Activated CD8-positive, alpha-beta T cell treated with anti-CD3 and anti-CD28 coated beads for 36 hours (primary cell): ENCODE data around the gene SAP25. TPM values are rescaled to one million over a fixed set of nuclear protein-coding genes. Genes with fewer than 3 reads are reported as not detected.
A peak's percentile ranks its signal among the peaks of the same experiment; 100 is the strongest.

Experiments
- ATAC-seq: fragments of 200-7000 bp; cut with Tn5 transposase; one replicate; pipeline ENCODE4 v1.10.0; 2021; ENCODE audit warnings: mild to moderate bottlenecking, moderate library complexity
- CTCF ChIA-PET: fragments of 350-600 bp; sonication (Branson Sonifier 250); formaldehyde crosslinking; loops from one replicate; lab custom pipeline; 2021; ENCODE audit warnings: antibody characterized with exemption; lab: Charles Lee
- POLR2A ChIA-PET: fragments of 350-600 bp; sonication (Branson Sonifier 250); formaldehyde crosslinking; loops from one replicate; lab custom pipeline; 2021; ENCODE audit warnings: antibody characterized with exemption; lab: Charles Lee
- DNase-seq: peaks from one replicate; pipeline ENCODE4 v3.0.0-alpha.2; 2020
- H3K27ac Mint-ChIP-seq: one replicate; pipeline ENCODE4 v1.8.0; 2021; ENCODE audit warnings: mild to moderate bottlenecking, mixed read lengths
- H3K27me3 Mint-ChIP-seq: one replicate; pipeline ENCODE4 v1.8.0; 2021; ENCODE audit warnings: mixed read lengths
- H3K36me3 Mint-ChIP-seq: one replicate; pipeline ENCODE4 v1.8.0; 2021; ENCODE audit warnings: low read depth, mixed read lengths
- H3K4me1 Mint-ChIP-seq: one replicate; pipeline ENCODE4 v1.8.0; 2021; ENCODE audit warnings: low read depth, mixed read lengths
- H3K4me3 Mint-ChIP-seq: one replicate; pipeline ENCODE4 v1.8.0; 2021; ENCODE audit warnings: mild to moderate bottlenecking, moderate library complexity, mixed read lengths
- H3K9me3 Mint-ChIP-seq: one replicate; pipeline ENCODE4 v1.8.0; 2021; ENCODE audit warnings: mixed read lengths
- intact Hi-C: fragments of 100-400 bp; cut with micrococcal nuclease; formaldehyde crosslinking; loops from one replicate; pipeline ENCODE4 v1.10.0; 2022
- total RNA-seq, 2 experiments: library from RNA; stranded (reverse); gene quantifications; one replicate each; pipeline ENCODE4 v1.2.3, GENCODE V29; 2021
- TF ChIP-seq, protein P1 (sequence below): fragments of 200-600 bp; IDR thresholded peaks from one replicate; pipeline ENCODE4 v1.8.0; 2022; ENCODE audit warnings: antibody characterized with exemption, mild to moderate bottlenecking

The SAP25 gene
- total RNA-seq, 2 experiments from 2014 or later, result 9.9 to 12.8 TPM

DNA sequence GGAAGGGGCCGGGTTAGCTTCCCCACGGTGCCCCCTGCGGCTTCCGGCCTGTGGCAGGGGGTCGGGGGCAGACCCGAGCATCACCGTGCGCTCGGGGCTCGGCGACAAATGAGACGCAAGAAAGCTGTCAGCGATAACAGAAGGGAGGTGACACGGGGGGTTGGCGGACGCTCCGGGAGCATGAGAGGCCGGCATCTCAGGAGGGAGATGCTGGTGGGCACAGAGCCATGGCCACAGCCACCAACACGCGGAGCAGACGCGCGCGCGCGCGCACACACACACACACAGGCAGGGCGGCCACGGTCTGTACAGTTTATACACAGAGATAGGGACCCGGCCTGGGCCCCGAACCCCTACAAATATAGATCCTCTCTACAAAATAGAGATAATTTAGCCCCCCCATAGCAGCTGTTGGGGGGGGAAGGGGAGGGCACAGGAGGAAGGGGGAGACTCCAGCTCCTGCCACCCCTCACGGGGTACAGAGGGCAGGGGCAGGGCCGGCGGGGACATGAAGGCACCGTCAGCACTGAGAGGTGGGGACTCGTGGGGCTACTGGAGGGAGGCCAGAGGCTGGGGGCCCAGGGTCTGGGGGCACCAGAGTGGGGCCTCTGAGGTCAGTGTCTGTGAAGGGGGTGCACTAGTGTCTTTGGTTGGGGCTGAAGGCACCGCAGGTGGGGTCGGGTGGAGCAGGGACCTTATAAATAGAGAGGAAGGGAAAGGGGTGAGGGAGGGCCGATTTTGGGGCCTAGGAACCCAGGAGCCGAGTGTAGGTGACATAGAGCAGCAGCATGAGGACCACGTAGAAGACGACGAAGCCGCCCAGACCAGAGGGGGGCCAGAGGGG lies 884 bp upstream of the SAP25 start:
- TF ChIP-seq, protein P1, sequence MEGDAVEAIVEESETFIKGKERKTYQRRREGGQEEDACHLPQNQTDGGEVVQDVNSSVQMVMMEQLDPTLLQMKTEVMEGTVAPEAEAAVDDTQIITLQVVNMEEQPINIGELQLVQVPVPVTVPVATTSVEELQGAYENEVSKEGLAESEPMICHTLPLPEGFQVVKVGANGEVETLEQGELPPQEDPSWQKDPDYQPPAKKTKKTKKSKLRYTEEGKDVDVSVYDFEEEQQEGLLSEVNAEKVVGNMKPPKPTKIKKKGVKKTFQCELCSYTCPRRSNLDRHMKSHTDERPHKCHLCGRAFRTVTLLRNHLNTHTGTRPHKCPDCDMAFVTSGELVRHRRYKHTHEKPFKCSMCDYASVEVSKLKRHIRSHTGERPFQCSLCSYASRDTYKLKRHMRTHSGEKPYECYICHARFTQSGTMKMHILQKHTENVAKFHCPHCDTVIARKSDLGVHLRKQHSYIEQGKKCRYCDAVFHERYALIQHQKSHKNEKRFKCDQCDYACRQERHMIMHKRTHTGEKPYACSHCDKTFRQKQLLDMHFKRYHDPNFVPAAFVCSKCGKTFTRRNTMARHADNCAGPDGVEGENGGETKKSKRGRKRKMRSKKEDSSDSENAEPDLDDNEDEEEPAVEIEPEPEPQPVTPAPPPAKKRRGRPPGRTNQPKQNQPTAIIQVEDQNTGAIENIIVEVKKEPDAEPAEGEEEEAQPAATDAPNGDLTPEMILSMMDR, result no peak
- ChIA-PET CTCF (no interaction called here), POLR2A (no interaction called here)
- ATAC-seq (no peak), DNase-seq (no peak)
- H3K36me3 Mint-ChIP-seq, result peaks cover 10% of the 10 kb centered on the region
- no peaks in the 10 kb centered on the region for H3K27me3 Mint-ChIP-seq
- no peak overlapping the region for H3K4me3 Mint-ChIP-seq
- H3K27ac Mint-ChIP-seq, result no peak overlapping the region
- intact Hi-C loops, result no loop called here
- H3K4me1 Mint-ChIP-seq, result peaks cover 21% of the 10 kb centered on the region
- H3K9me3 Mint-ChIP-seq, result no peaks in the 10 kb centered on the region

DNA sequence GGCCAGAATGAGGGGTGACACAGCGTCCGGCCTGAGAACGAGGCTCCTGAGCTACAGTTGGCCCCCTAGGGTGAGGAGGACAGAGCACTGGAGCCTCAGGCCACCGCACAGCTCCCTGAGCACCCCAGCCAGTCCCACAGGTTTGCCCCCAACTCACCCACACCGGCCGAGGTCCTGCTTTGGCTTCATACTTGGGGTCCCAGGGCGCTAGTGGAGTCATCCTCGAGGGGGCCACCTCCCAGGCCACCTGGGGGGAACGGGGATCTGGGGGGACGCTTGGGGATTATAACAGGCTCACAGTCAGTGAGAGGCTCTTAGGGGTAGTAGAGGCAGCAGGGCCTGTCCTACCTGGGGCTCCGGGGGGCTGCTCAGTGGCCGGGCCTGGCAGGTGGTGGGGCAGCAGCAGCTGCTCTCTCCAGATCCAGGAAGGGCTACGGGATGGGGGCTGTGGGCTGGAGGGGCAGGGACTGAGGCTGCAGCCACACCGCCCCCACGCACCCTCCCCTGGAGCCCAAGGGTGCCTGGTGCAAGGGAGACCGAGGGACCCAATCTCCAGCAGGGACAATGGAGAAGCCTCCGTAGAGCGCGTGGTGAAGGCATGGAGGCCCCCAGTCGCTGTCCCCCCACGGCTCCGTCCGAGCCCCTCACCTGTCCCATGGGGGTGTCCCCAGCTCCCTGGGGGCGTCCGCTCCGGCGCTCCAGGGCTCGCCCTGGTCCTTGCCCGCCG lies 588 bp downstream of the SAP25 start:
- Mint-ChIP-seq H3K4me1 (peaks cover 33% of the 10 kb centered on the region), H3K9me3 (no peaks in the 10 kb centered on the region), H3K4me3 (no peak overlapping the region), H3K36me3 (peaks cover 7% of the 10 kb centered on the region), H3K27me3 (no peaks in the 10 kb centered on the region), H3K27ac (no peak overlapping the region)
- ATAC-seq (no peak), DNase-seq (no peak)
- intact Hi-C loops, result no loop called here
- POLR2A ChIA-PET, result interaction anchor here (0.9 to 1.4 kb wide), 3 partner anchors 9 to 22 kb away, joined by 3 to 16 read pairs (median 3); partner anchors contain the start of genes FBXO24 and LRCH4
- TF ChIP-seq, protein P1, result no peak
- CTCF ChIA-PET, result no interaction called here

DNA sequence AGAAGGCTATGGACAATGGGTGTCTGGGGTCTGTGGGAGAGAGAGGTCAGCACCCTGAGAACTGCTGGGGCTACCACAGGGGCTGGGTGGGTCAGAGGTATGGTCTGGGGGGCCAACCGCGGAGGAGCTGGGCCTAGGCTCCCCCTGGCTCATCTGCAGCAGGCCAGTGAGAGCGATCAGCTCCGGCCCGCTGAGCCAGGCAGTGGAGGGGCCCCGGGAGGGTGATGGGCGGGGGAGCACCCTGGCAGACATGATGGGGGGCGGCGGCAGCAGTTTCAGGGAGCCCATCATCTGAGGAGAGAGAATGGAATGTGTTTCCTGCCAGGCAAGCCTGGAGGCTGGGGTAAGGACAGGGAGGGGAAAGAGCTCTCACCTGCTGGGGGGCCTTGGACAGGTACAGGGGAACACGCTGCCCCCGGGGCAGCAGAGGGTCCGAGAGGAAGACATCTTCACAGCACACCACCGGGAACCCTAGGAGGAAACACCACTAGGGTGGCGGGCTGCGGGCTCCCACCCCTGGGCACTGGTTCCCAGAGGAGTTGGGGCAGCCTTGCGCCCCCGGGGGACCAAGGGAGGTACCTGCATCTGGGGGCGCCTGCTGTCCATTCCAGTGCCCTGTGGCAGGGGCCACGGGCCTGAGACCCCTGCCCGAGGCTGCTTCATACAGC lies 1.3 kb downstream of the SAP25 start:
- TF ChIP-seq, protein P1, result no peak
- ChIA-PET POLR2A (interaction anchor here (0.9 to 1.4 kb wide), 3 partner anchors 9 to 23 kb away, joined by 3 to 16 read pairs (median 3); partner anchors contain the start of genes FBXO24 and LRCH4), CTCF (no interaction called here)
- no peak for DNase-seq
- intact Hi-C loops, result no loop called here
- ATAC-seq, result no peak
- Mint-ChIP-seq H3K9me3 (no peaks in the 10 kb centered on the region), H3K27me3 (no peaks in the 10 kb centered on the region), H3K27ac (no peak overlapping the region), H3K4me1 (peaks cover 40% of the 10 kb centered on the region), H3K4me3 (no peak overlapping the region), H3K36me3 (peaks cover 7% of the 10 kb centered on the region)

DNA sequence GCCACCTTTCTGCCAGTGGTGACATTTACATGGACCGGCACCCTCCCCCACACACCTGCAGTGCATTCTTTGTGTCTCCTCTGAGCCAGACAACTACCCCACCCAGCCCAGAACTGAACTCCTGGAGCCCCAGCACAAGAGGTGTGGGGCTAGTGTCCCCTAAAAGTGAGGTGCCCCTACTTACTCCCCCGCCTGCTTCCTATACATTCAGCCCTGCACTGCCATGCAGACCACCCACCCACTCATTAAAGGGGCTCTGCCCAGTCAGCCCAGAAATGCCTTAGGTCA lies 1.9 kb downstream of the SAP25 start:
- ChIA-PET POLR2A (interaction anchor here (0.9 to 1.5 kb wide), 8 partner anchors 11 to 121 kb away, joined by 3 to 8 read pairs (median 5); no protein-coding TSS in a partner anchor), CTCF (interaction anchor here (0.9 to 1.8 kb wide), 6 partner anchors 12 to 101 kb away, joined by 3 to 7 read pairs (median 4); partner anchors contain the start of gene FBXO24)
- H3K27ac Mint-ChIP-seq, result peak overlapping the region; percentile 52
- no peak overlapping the region for H3K4me3 Mint-ChIP-seq
- no peak for ATAC-seq
- TF ChIP-seq, protein P1, result no peak
- intact Hi-C loops, result no loop called here
- peaks cover 7% of the 10 kb centered on the region for H3K36me3 Mint-ChIP-seq
- peaks cover 42% of the 10 kb centered on the region for H3K4me1 Mint-ChIP-seq
- DNase-seq, result peak; percentile 34
- H3K27me3 Mint-ChIP-seq, result no peaks in the 10 kb centered on the region
- no peaks in the 10 kb centered on the region for H3K9me3 Mint-ChIP-seq
